Type B pancreatic cell (in vitro differentiated cells): ENCODE measurements around the gene EVA1C. TPM values are rescaled to one million over a fixed set of nuclear protein-coding genes. Genes with fewer than 3 reads are reported as not detected.
A peak's percentile ranks its signal among the peaks of the same experiment; 100 is the strongest.

Source experiments
- DNase-seq: peaks from one replicate; pipeline ENCODE4 v3.0.0; 2021; ENCODE audit warnings: mixed read lengths; ENCODE audit not compliant: unreplicated experiment; ENCODE audit errors: extremely low spot score
- H3K27ac Mint-ChIP-seq: 2 replicates; pipeline ENCODE4 v1.8.0; 2021; ENCODE audit warnings: mild to moderate bottlenecking, mixed read lengths
- H3K27me3 Mint-ChIP-seq: 2 replicates; pipeline ENCODE4 v1.8.0; 2021; ENCODE audit warnings: mixed read lengths
- H3K36me3 Mint-ChIP-seq: 2 replicates; pipeline ENCODE4 v1.8.0; 2021; ENCODE audit warnings: mixed read lengths
- H3K4me1 Mint-ChIP-seq: one replicate; pipeline ENCODE4 v1.8.0; 2021; ENCODE audit warnings: mixed read lengths; ENCODE audit not compliant: unreplicated experiment
- H3K4me3 Mint-ChIP-seq: 2 replicates; pipeline ENCODE4 v1.8.0; 2021; ENCODE audit warnings: mild to moderate bottlenecking, mixed read lengths
- H3K9me3 Mint-ChIP-seq: 2 replicates; pipeline ENCODE4 v1.8.0; 2021; ENCODE audit warnings: mixed read lengths
- total RNA-seq: library from RNA; stranded (reverse); gene quantifications from 2 replicates; pipeline ENCODE4 v1.2.1, GENCODE V29; 2021; ENCODE audit warnings: low replicate concordance
- TF ChIP-seq, protein P1 (sequence below): fragments of 200-600 bp; sonication (generic); conservative IDR thresholded peaks from 2 replicates; pipeline ENCODE4 v1.5.0; 2021; ENCODE audit warnings: antibody characterized with exemption, mild to moderate bottlenecking

The EVA1C gene
- total RNA-seq, 1 donor from 2014 or later, result 0.63 TPM

GRCh38 chr21:32392299-32392879, 20.1 kb upstream of the EVA1C start:
- H3K9me3 Mint-ChIP-seq, result no peaks in the 10 kb centered on the region
- H3K36me3 Mint-ChIP-seq, result peaks cover 10% of the 10 kb centered on the region
- TF ChIP-seq, protein P1, sequence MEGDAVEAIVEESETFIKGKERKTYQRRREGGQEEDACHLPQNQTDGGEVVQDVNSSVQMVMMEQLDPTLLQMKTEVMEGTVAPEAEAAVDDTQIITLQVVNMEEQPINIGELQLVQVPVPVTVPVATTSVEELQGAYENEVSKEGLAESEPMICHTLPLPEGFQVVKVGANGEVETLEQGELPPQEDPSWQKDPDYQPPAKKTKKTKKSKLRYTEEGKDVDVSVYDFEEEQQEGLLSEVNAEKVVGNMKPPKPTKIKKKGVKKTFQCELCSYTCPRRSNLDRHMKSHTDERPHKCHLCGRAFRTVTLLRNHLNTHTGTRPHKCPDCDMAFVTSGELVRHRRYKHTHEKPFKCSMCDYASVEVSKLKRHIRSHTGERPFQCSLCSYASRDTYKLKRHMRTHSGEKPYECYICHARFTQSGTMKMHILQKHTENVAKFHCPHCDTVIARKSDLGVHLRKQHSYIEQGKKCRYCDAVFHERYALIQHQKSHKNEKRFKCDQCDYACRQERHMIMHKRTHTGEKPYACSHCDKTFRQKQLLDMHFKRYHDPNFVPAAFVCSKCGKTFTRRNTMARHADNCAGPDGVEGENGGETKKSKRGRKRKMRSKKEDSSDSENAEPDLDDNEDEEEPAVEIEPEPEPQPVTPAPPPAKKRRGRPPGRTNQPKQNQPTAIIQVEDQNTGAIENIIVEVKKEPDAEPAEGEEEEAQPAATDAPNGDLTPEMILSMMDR, result no peak
- DNase-seq, result no peak
- H3K27me3 Mint-ChIP-seq, result peaks cover 3% of the 10 kb centered on the region
- peaks cover 26% of the 10 kb centered on the region for H3K4me1 Mint-ChIP-seq
- peak overlapping the region; percentile 92 for H3K4me3 Mint-ChIP-seq
- peak overlapping the region; percentile 84 for H3K27ac Mint-ChIP-seq

- H3K4me1 Mint-ChIP-seq, result peaks cover 26% of the 10 kb centered on the region
- no peaks in the 10 kb centered on the region for H3K9me3 Mint-ChIP-seq
- TF ChIP-seq, protein P1, result no peak
- peak; percentile 85 for DNase-seq
- peak within 1 kb of the TSS; percentile 92 for H3K4me3 Mint-ChIP-seq
- H3K27me3 Mint-ChIP-seq, result peaks cover 3% of the 10 kb centered on the region
- peak within 1 kb of the TSS; percentile 84 for H3K27ac Mint-ChIP-seq
- peaks cover 7% of the 10 kb centered on the region for H3K36me3 Mint-ChIP-seq
These were observed 19.4 kb upstream of the EVA1C start, which contains the start of gene URB1 for GRCh38 chr21:32392880-32393676. Gene URB1, minus strand, starts transcription at chr21:32393012. Its CDS starts 102 bp downstream, at chr21:32392910.

- Mint-ChIP-seq H3K4me3 (peak overlapping the region; percentile 92), H3K9me3 (no peaks in the 10 kb centered on the region), H3K4me1 (peaks cover 26% of the 10 kb centered on the region), H3K36me3 (peaks cover 7% of the 10 kb centered on the region), H3K27ac (peak overlapping the region; percentile 84), H3K27me3 (peaks cover 5% of the 10 kb centered on the region)
- DNase-seq, result no peak
- TF ChIP-seq, protein P1, result no peak
These were observed 18.9 kb upstream of the EVA1C start for GRCh38 chr21:32393677-32394001.

GRCh38 chr21:32403201-32403777, 9.2 kb upstream of the EVA1C start:
- DNase-seq, result no peak

GRCh38 chr21:32406405-32406804, 6.1 kb upstream of the EVA1C start:
- no peaks in the 10 kb centered on the region for H3K36me3 Mint-ChIP-seq
- peaks cover 47% of the 10 kb centered on the region for H3K27me3 Mint-ChIP-seq
- TF ChIP-seq, protein P1, result no peak
- H3K4me3 Mint-ChIP-seq, result no peak overlapping the region
- H3K27ac Mint-ChIP-seq, result no peak overlapping the region
- no peaks in the 10 kb centered on the region for H3K9me3 Mint-ChIP-seq
- DNase-seq, result no peak
- H3K4me1 Mint-ChIP-seq, result no peaks in the 10 kb centered on the region

More at GRCh38 chr21:32403201-32403777, 9.2 kb upstream of the EVA1C start:
- Mint-ChIP-seq H3K4me1 (no peaks in the 10 kb centered on the region), H3K4me3 (no peak overlapping the region), H3K9me3 (no peaks in the 10 kb centered on the region), H3K36me3 (no peaks in the 10 kb centered on the region), H3K27me3 (peaks cover 40% of the 10 kb centered on the region), H3K27ac (no peak overlapping the region)
- TF ChIP-seq, protein P1, result peak; percentile 82
